K562 (cell line): Measurements from ENCODE around the gene N4BP2. TPM values are rescaled to one million over a fixed set of nuclear protein-coding genes. Genes with fewer than 3 reads are reported as not detected.

Source experiments
- CHD7 ChIP-seq: fragments of 200-600 bp; sonication (generic); IDR thresholded peaks from one replicate; pipeline ENCODE4 v1.6.1; 2012; ENCODE audit warnings: mild to moderate bottlenecking, low read depth, low read length, inconsistent platforms
- ELF4 ChIP-seq: fragments of 450-650 bp; formaldehyde crosslinking; IDR thresholded peaks from 2 replicates; pipeline ENCODE4 v1.4.0; 2022; ENCODE audit warnings: missing genetic modification characterization
- IRF9 ChIP-seq: fragments of 450-650 bp; IDR thresholded peaks from 2 replicates; pipeline ENCODE4 v1.6.1; 2016; ENCODE audit warnings: missing biosample characterization, missing genetic modification characterization
- PHB ChIP-seq: fragments of 250-450 bp; sonication (Bioruptor Pico); IDR thresholded peaks from 2 replicates; pipeline ENCODE4 v1.5.0; 2021
- POLR2H ChIP-seq: IDR thresholded peaks from 2 replicates; pipeline ENCODE4 v1.6.1; 2016; ENCODE audit warnings: missing genetic modification characterization, low read depth, mild to moderate bottlenecking, control low read depth, missing compliant biosample characterization, moderate library complexity
- RBBP5 ChIP-seq: fragments of 200-600 bp; sonication (generic); IDR thresholded peaks from 2 replicates; pipeline ENCODE4 v1.6.1; 2012; ENCODE audit warnings: borderline replicate concordance, mild to moderate bottlenecking, low read length, control low read depth, inconsistent platforms; ENCODE audit not compliant: insufficient read depth, poor library complexity, severe bottlenecking
- SAP30 ChIP-seq: fragments of 200-600 bp; sonication (generic); IDR thresholded peaks from 2 replicates; pipeline ENCODE4 v1.6.1; 2012; ENCODE audit warnings: borderline replicate concordance, low read depth, mild to moderate bottlenecking, moderate library complexity, low read length, control low read depth, inconsistent platforms; ENCODE audit not compliant: insufficient read depth, poor library complexity, severe bottlenecking
- TFE3 ChIP-seq: fragments of 450-650 bp; formaldehyde crosslinking; IDR thresholded peaks from 2 replicates; pipeline ENCODE4 v1.4.0; 2020; ENCODE audit warnings: mild to moderate bottlenecking, mixed read lengths
- ZNF197 ChIP-seq: fragments of 200-800 bp; sonication (Bioruptor generic); IDR thresholded peaks from 2 replicates; pipeline ENCODE4 v1.6.1; 2016; ENCODE audit warnings: low read depth, missing genetic modification characterization, missing compliant biosample characterization
- polyA plus RNA-seq, 8 experiments: library from polyadenylated mRNA; depleted of rRNA in 4 of 8; stranded (reverse) in 5 of 8; unstranded in 3 of 8; fragments of >200 nt; fragmentation: Nextera tagmentation in 2 of 8; fragmentation: Illumina TruSeq in 1 of 8; extraction: Ambion mirVana in 2 of 8; extraction: Trizol in 1 of 8; gene quantifications; 2 replicates each; pipeline versions ENCODE4 v1.2.1 to v1.2.3, GENCODE V29; 2011 to 2014; ENCODE audit warnings: inconsistent platforms in 1 of 8, missing spikeins in 1 of 8
- total RNA-seq, 7 experiments: library from RNA; depleted of rRNA in 6 of 7; stranded (reverse); fragments of >200 nt in 6 of 7; fragmentation: Illumina TruSeq in 2 of 7; extraction: Trizol in 2 of 7; gene quantifications; 2 replicates each; pipeline versions ENCODE4 v1.2.1 to v1.2.3, GENCODE V29; 2011 to 2021; ENCODE audit warnings: low replicate concordance in 1 of 7

N4BP2 gene
- total and polyA plus RNA-seq, 9 of the 15 experiments (the other 6 are each of a cell fraction or from before 2014, with no cell fraction given): 2.7 to 12.6 (median 7.6) TPM

- TF ChIP-seq IRF9 (tag) (no peak; the same call in 1 of the 2 replicates), SAP30 (no peak), POLR2H (tag) (no peak), CHD7 (no peak), TFE3 (CRISPR knock-in tag) (no peak), ZNF197 (CRISPR knock-in tag) (peak; percentile 59; the same call in 1 of the 2 replicates), RBBP5 (no peak), ELF4 (0 out of 2 replicates have a peak, but pooled peaks have one; percentile 26), PHB (no peak)
Measured at GRCh38 chr4:40205259-40206198, 148.9 kb downstream of the N4BP2 start (continued).
